ENCODE data around the gene NEFH. TPM values are rescaled to one million over a fixed set of nuclear protein-coding genes. Genes with fewer than 3 reads are reported as not detected.

Gene NEFH
- total and polyA plus RNA-seq, 2 donors (not counting 3 experiments of a cell fraction or from before 2014, with no cell fraction given), result 0.09 to 0.59 TPM

- no peak for DNase-seq (ENCODE audit: low read depth, low spot score)
- Histone ChIP-seq H4K20me1 (replicated peaks; ENCODE audit: control insufficient read depth, extremely low read depth, insufficient read depth, low read length) (no peaks in the 10 kb centered on the region), H3K9ac (replicated peaks; ENCODE audit: extremely low read depth, insufficient read depth, low read length) (no peak overlapping the region), H3K9me3 (replicated peaks; ENCODE audit: control insufficient read depth, insufficient read depth, low read length) (no peaks in the 10 kb centered on the region), H3K27me3 (ENCODE audit: control insufficient read depth in 2 of 2, insufficient read depth in 2 of 2, low read length in 2 of 2) (no peaks in the 10 kb centered on the region), H3K4me1 (ENCODE audit: control insufficient read depth, extremely low read depth, insufficient read depth, low read length) (no peaks in the 10 kb centered on the region), H3K4me2 (ENCODE audit: insufficient read depth, low read length) (no peak overlapping the region), H3K36me3 (ENCODE audit: control insufficient read depth in 2 of 2, extremely low read depth in 1 of 2, insufficient read depth in 2 of 2, low read length in 2 of 2) (no peaks in the 10 kb centered on the region), H3K27ac (ENCODE audit: insufficient read depth, low read depth, low read length) (no peak overlapping the region), H3K9me1 (replicated peaks; ENCODE audit: control insufficient read depth, extremely low read depth, insufficient read depth, low read length) (no peaks in the 10 kb centered on the region), H3K4me3 (replicated peaks in 1 of 3; ENCODE audit: insufficient read depth in 1 of 3, low read depth in 1 of 3, low read length in 3 of 3) (no peak overlapping the region), H2AFZ (ENCODE audit: low read depth, low read length) (no peak overlapping the region), H3K79me2 (ENCODE audit: control insufficient read depth, insufficient read depth, low read length) (no peaks in the 10 kb centered on the region)
- intact Hi-C loops (cut with micrococcal nuclease) (no loop called here), dilution Hi-C loops (cut with MboI; ENCODE audit: extremely low pct_ligation_motif_present, low sequenced_read_pairs) (no loop called here)
- no peak for FAIRE-seq
- TF ChIP-seq POLR2A (IDR thresholded peaks at IDR 0.05; ENCODE audit: low read depth, low read length) (no peak), EZH2 (IDR thresholded peaks at IDR 0.05; ENCODE audit: borderline replicate concordance, low read depth, low read length, severe bottlenecking) (no peak), CTCF (IDR thresholded peaks at IDR 0.05; ENCODE audit: extremely low read depth in 1 of 2, insufficient read depth in 1 of 2, low read depth in 1 of 2, low read length in 2 of 2) (no peak), POLR2AphosphoS5 (IDR thresholded peaks at IDR 0.05; ENCODE audit: insufficient read depth, low read depth, low read length) (no peak), FOS (IDR thresholded peaks at IDR 0.05; ENCODE audit: borderline replicate concordance, insufficient read depth, low read length) (no peak), MAX (IDR thresholded peaks at IDR 0.05; ENCODE audit: insufficient read depth, insufficient read length) (no peak), JUN (IDR thresholded peaks at IDR 0.05; ENCODE audit: borderline replicate concordance, insufficient read depth, insufficient read length, low read depth) (no peak), MYC (IDR thresholded peaks at IDR 0.05; ENCODE audit: low read depth, low read length) (no peak), GATA2 (IDR thresholded peaks at IDR 0.05; ENCODE audit: insufficient read depth, insufficient read length, low read depth, low read length) (no peak)
- no TSS peak for BruUV-seq (replicated peaks)
- ChIA-PET POLR2A (no interaction called here), CTCF (interaction anchor here (1.0 to 1.9 kb wide), 2 partner anchors 11 to 14 kb away, joined by 3 to 8 read pairs; no protein-coding TSS in a partner anchor)
Observed at GRCh38 chr22:29454276-29454675, 25.7 kb upstream of the NEFH start.
